Right ventricle myocardium superior (tissue), 1 donor: Measurements from ENCODE around the gene NDNF. TPM values are rescaled to one million over a fixed set of nuclear protein-coding genes. Genes with fewer than 3 reads are reported as not detected.

ENCODE experiments used
- total RNA-seq: library from RNA; stranded (reverse); fragmentation: NEBNext Ultra II Directional; extraction: Animal tissue kit (Norgen Biotek cat#: 25700); gene quantifications from one replicate; pipeline ENCODE4 v1.2.1, GENCODE V29; 2021
- donor health status: DM: no; HTN: yes; CAD: no; lungs with severe emphysema.

Gene NDNF
- total RNA-seq, 1 donor from 2014 or later = 8.1 TPM

Other genes starting within 250 kb of the NDNF start
- 8.0 TPM for gene PRDM5, start 149.8 kb downstream of the NDNF start, total RNA-seq
- gene TNIP3, start 91.8 kb upstream of the NDNF start, total RNA-seq = not detected